Thyroid gland (tissue), 4 donors: Measurements from ENCODE around the gene EFNB1. TPM values are rescaled to one million over a fixed set of nuclear protein-coding genes. Genes with fewer than 3 reads are reported as not detected.

Source experiments
- DNase-seq, 2 donors: peaks; one replicate each; pipeline ENCODE4 v3.0.0-alpha.2; 2019
- H3K27ac ChIP-seq, 3 donors: fragments of 200-600 bp; sonication (generic); 1 replicate in 2 of 3; 2 replicates in 1 of 3; pipeline ENCODE4 v1.5.1; 2016 to 2019; ENCODE audit warnings: mild to moderate bottlenecking in 1 of 3, moderate library complexity in 1 of 3
- H3K27me3 ChIP-seq: fragments of 200-600 bp; sonication (generic); one replicate; pipeline ENCODE4 v1.5.1; 2019
- H3K36me3 ChIP-seq, 2 donors: fragments of 200-600 bp; sonication (generic); one replicate each; pipeline ENCODE4 v1.5.1; 2016 to 2019
- H3K4me1 ChIP-seq, 2 donors: fragments of 200-600 bp; sonication (generic); one replicate each; pipeline ENCODE4 v1.5.1; 2017 to 2019
- H3K4me3 ChIP-seq, 3 donors: fragments of 200-600 bp; sonication (generic); replicated peaks in 1 of 3; 1 replicate in 2 of 3; 2 replicates in 1 of 3; pipeline ENCODE4 v1.5.1; 2016; ENCODE audit warnings: mild to moderate bottlenecking in 1 of 3
- H3K9me3 ChIP-seq: fragments of 200-600 bp; sonication (generic); one replicate; pipeline ENCODE4 v1.5.1; 2017
- CTCF ChIP-seq, 6 experiments: fragments of 200-600 bp in 3 of 6; fragments of 450-650 bp in 3 of 6; sonication (generic) in 3 of 6; IDR thresholded peaks; one replicate each; pipeline ENCODE4 v1.5.1; 2016 to 2019; ENCODE audit warnings: antibody characterized with exemption in 6 of 6, mild to moderate bottlenecking in 2 of 6, inconsistent platforms in 1 of 6, moderate library complexity in 1 of 6
- POLR2A ChIP-seq, 2 donors: fragments of 450-650 bp; IDR thresholded peaks; one replicate each; pipeline ENCODE4 v1.6.1; 2017; ENCODE audit warnings: antibody characterized with exemption in 2 of 2, mild to moderate bottlenecking in 2 of 2, moderate library complexity in 1 of 2
- WGBS, 2 donors: methylation state at CpG; one replicate each; pipeline ENCODE4 v1.1.5; 2017; 5-methylcytosine and 5-hydroxymethylcytosine counted together
- intact Hi-C: fragments of 100-400 bp; cut with DNase I; formaldehyde crosslinking; loops from one replicate; pipeline ENCODE4 v1.15.1; 2023
- total RNA-seq, 4 donors: library from RNA; depleted of rRNA; stranded (reverse); fragments of >200 nt; gene quantifications; one replicate each; pipeline ENCODE4 v1.2.3, GENCODE V29; 2016

Gene EFNB1
- total RNA-seq, 4 donors from 2014 or later, result 17.6 to 26.9 (median 20.8) TPM

- Histone ChIP-seq H3K27me3 (no peaks in the 10 kb centered on the region), H3K4me1 (peaks cover 8 to 10% of the 10 kb centered on the region in 2 donors), H3K9me3 (no peaks in the 10 kb centered on the region), H3K4me3 (no peak overlapping the region), H3K36me3 (peaks cover 0 to 10% of the 10 kb centered on the region in 2 donors), H3K27ac (no peak overlapping the region)
- DNase-seq, result no peak
- WGBS, 2 donors, result 71 to 100% methylated on average over 1 of the region's 4 CpGs
- intact Hi-C loops, result no loop called here
- no peak for TF ChIP-seq CTCF (IDR thresholded peaks at IDR 0.05)
- no peak for TF ChIP-seq POLR2A (IDR thresholded peaks at IDR 0.05)
These were observed 10.9 kb downstream of the EFNB1 start for GRCh38 chrX:68839771-68840170.

DNA sequence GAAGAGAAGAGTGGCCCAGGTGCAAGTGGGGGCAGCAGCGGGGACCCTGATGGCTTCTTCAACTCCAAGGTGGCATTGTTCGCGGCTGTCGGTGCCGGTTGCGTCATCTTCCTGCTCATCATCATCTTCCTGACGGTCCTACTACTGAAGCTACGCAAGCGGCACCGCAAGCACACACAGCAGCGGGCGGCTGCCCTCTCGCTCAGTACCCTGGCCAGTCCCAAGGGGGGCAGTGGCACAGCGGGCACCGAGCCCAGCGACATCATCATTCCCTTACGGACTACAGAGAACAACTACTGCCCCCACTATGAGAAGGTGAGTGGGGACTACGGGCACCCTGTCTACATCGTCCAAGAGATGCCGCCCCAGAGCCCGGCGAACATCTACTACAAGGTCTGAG is 11.4 kb downstream of the EFNB1 start:
- no peak overlapping the region for H3K27ac ChIP-seq
- no peak for DNase-seq
- peaks cover 8 to 10% of the 10 kb centered on the region in 2 donors for H3K4me1 ChIP-seq
- no peaks in the 10 kb centered on the region for H3K27me3 ChIP-seq
- intact Hi-C loops, result no loop called here
- H3K36me3 ChIP-seq, result peaks cover 0 to 10% of the 10 kb centered on the region in 2 donors
- WGBS, 2 donors, result 87 to 92% methylated on average over 3 to 5 of the region's 22 CpGs
- no peak for TF ChIP-seq CTCF (IDR thresholded peaks at IDR 0.05)
- no peak for TF ChIP-seq POLR2A (IDR thresholded peaks at IDR 0.05)
- H3K9me3 ChIP-seq, result no peaks in the 10 kb centered on the region
- no peak overlapping the region for H3K4me3 ChIP-seq

- intact Hi-C loops, result no loop called here
- Histone ChIP-seq H3K36me3 (peaks cover 0 to 10% of the 10 kb centered on the region in 2 donors), H3K27ac (no peak overlapping the region), H3K4me3 (no peak overlapping the region), H3K9me3 (no peaks in the 10 kb centered on the region), H3K4me1 (peaks cover 8 to 10% of the 10 kb centered on the region in 2 donors), H3K27me3 (no peaks in the 10 kb centered on the region)
- TF ChIP-seq CTCF (IDR thresholded peaks at IDR 0.05), result no peak
- TF ChIP-seq POLR2A (IDR thresholded peaks at IDR 0.05), result no peak
- DNase-seq, result peak; percentile 83 to 87
- WGBS, 2 donors, result 35 to 70% methylated on average over 4 to 6 of the region's 8 CpGs
These were observed 12.6 kb downstream of the EFNB1 start for GRCh38 chrX:68841251-68842049.

GRCh38 chrX:68842351-68842750 is 13.5 kb downstream of the EFNB1 start:
- intact Hi-C loops, result no loop called here
- peaks cover 0 to 10% of the 10 kb centered on the region in 2 donors for H3K36me3 ChIP-seq
- H3K9me3 ChIP-seq, result no peaks in the 10 kb centered on the region
- no peak overlapping the region for H3K4me3 ChIP-seq
- H3K4me1 ChIP-seq, result peaks cover 8 to 10% of the 10 kb centered on the region in 2 donors
- H3K27ac ChIP-seq, result no peak overlapping the region
- no peak for DNase-seq
- H3K27me3 ChIP-seq, result no peaks in the 10 kb centered on the region
- WGBS, 2 donors, result no CpG with 5 or more reads among the region's 2 CpGs
- TF ChIP-seq POLR2A (IDR thresholded peaks at IDR 0.05) (no peak), CTCF (IDR thresholded peaks at IDR 0.05) (no peak)
